ENCODE results near the gene NKD1. TPM values are rescaled to one million over a fixed set of nuclear protein-coding genes. Genes with fewer than 3 reads are reported as not detected.

NKD1 gene
- total RNA-seq, 6 experiments from 2014 or later = 0.69 to 2.6 (median 2.1) TPM

GRCh38 chr16:50636753-50637374, 88.7 kb downstream of the NKD1 start:
- Histone ChIP-seq H3K9me3 (no peaks in the 10 kb centered on the region), H3K27me3 (no peaks in the 10 kb centered on the region), H3K4me3 (no peak overlapping the region), H3K4me1 (peaks cover 0 to 3% (median 0%) of the 10 kb centered on the region in 4 donors), H3K27ac (no peak overlapping the region), H3K36me3 (no peaks in the 10 kb centered on the region)
- ATAC-seq (no peak), DNase-seq (no peak)
- intact Hi-C loops (cut with DNase I) = no loop called here
- TF ChIP-seq POLR2A (IDR thresholded peaks at IDR 0.05) (no peak), CTCF (IDR thresholded peaks at IDR 0.05) (no peak)
- WGBS (ENCODE audit: insufficient coverage, low coverage, low lambda C conversion rate, missing lambda C conversion rate) = 80% methylated on average over 9 of the region's 10 CpGs

GRCh38 chr16:50637716-50638602, 89.8 kb downstream of the NKD1 start:
- H3K27me3 ChIP-seq = no peaks in the 10 kb centered on the region
- H3K36me3 ChIP-seq = no peaks in the 10 kb centered on the region
- TF ChIP-seq POLR2A (IDR thresholded peaks at IDR 0.05) = no peak
- TF ChIP-seq CTCF (IDR thresholded peaks at IDR 0.05) = no peak
- H3K9me3 ChIP-seq = no peaks in the 10 kb centered on the region
- peaks cover 0 to 3% (median 0%) of the 10 kb centered on the region in 4 donors for H3K4me1 ChIP-seq
- no CpG with 5 or more reads among the region's 13 CpGs for WGBS (ENCODE audit: insufficient coverage, low coverage, low lambda C conversion rate, missing lambda C conversion rate)
- no peak for DNase-seq
- no peak for ATAC-seq
- intact Hi-C loops (cut with DNase I) = no loop called here
- H3K27ac ChIP-seq = no peak overlapping the region
- no peak overlapping the region for H3K4me3 ChIP-seq

- H3K4me1 ChIP-seq = peaks cover 0 to 3% (median 0%) of the 10 kb centered on the region in 4 donors
- no peak overlapping the region for H3K27ac ChIP-seq
- intact Hi-C loops (cut with DNase I) = no loop called here
- DNase-seq = no peak
- TF ChIP-seq CTCF (IDR thresholded peaks at IDR 0.05) (no peak), POLR2A (IDR thresholded peaks at IDR 0.05) (no peak)
- H3K9me3 ChIP-seq = no peaks in the 10 kb centered on the region
- no peaks in the 10 kb centered on the region for H3K36me3 ChIP-seq
- ATAC-seq = no peak
- no peaks in the 10 kb centered on the region for H3K27me3 ChIP-seq
- H3K4me3 ChIP-seq = no peak overlapping the region
- WGBS (ENCODE audit: insufficient coverage, low coverage, low lambda C conversion rate, missing lambda C conversion rate) = 60% methylated on average over 2 of the region's 8 CpGs
Measured at GRCh38 chr16:50638816-50639670, 90.8 kb downstream of the NKD1 start.

- TF ChIP-seq CTCF (IDR thresholded peaks at IDR 0.05) = no peak
- no peak for TF ChIP-seq POLR2A (IDR thresholded peaks at IDR 0.05)
- DNase-seq = no peak
- Histone ChIP-seq H3K4me1 (peaks cover 0 to 3% (median 0%) of the 10 kb centered on the region in 4 donors), H3K36me3 (no peaks in the 10 kb centered on the region), H3K9me3 (no peaks in the 10 kb centered on the region), H3K27me3 (no peaks in the 10 kb centered on the region), H3K27ac (no peak overlapping the region), H3K4me3 (no peak overlapping the region)
- ATAC-seq = no peak
- WGBS (ENCODE audit: insufficient coverage, low coverage, low lambda C conversion rate, missing lambda C conversion rate) = 100% methylated on average over 1 of the region's 1 CpG
- intact Hi-C loops (cut with DNase I) = no loop called here
Measured at GRCh38 chr16:50640391-50640790, 92.2 kb downstream of the NKD1 start.
